NCI-H2107 treated with DMSO at 0.1 percent for 48 hours (cell line): ENCODE results near the gene BCL3.

Source experiments
- DNase-seq: peaks from one replicate; lab custom pipeline; 2025; ENCODE audit not compliant: unreplicated experiment; lab: John Stamatoyannopoulos, UW

Gene BCL3

GRCh38 chr19:44785271-44785670, 36.8 kb downstream of the BCL3 start:
- no peak for DNase-seq

DNA sequence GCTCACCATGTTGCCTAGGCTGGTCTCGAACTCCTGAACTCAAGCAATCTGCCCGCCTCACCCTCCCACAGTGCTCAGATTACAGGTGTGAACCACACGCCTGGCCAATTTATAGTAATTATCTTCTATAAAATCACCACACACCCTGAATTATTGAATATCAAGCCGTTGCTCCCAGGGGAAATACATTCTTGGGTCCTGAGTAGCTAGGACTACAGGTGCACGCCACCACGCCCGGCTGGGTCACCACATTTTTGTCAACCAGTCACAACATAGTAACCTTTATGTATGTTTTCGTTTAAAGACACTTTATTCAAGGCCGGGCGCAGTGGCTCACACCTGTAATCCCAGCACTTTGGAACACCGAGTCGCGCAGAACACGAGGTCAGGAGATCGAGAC, 37.5 kb downstream of the BCL3 start:
- no peak for DNase-seq

DNA sequence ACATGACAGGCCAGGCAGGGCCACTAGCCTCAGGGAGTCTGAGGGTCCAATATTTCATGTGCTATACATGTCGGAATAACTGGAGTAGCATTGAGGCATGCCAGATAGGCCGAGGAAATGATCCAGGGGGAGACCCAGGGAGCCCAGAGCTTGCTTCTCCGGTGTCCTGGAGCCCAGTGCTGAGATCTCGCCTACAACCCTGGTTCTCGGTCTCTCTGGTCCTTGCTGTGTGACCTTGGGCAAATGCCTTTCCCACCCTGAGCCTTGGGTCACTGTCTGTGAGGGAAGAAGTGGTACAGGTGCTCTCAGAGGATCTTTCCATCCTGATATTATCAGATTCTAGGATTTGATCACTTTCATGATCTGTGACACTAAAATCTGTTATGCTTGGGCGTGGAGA, 40.5 kb downstream of the BCL3 start:
- no peak for DNase-seq

GRCh38 chr19:44789943-44790483, 41.5 kb downstream of the BCL3 start:
- DNase-seq, result no peak

DNA sequence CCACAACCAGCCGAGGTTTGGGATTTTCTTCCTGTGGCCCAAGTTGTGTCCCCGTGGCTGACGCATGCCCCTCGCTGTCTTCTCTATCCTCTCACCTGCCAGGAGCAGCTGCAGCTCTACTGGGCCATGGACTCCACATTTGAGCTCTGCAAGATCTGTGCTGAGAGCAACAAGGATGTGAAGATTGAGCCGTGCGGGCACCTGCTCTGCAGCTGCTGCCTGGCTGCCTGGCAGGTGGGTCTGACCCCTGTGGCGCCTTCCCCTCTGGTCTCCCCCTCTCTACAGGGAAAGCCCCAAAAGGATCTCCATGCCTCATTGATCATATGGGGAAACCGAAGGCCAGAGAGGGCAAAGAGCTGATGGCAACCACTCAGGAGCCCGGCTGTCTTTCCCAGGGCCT, 43.8 kb downstream of the BCL3 start:
- peak; percentile 83 for DNase-seq

DNA sequence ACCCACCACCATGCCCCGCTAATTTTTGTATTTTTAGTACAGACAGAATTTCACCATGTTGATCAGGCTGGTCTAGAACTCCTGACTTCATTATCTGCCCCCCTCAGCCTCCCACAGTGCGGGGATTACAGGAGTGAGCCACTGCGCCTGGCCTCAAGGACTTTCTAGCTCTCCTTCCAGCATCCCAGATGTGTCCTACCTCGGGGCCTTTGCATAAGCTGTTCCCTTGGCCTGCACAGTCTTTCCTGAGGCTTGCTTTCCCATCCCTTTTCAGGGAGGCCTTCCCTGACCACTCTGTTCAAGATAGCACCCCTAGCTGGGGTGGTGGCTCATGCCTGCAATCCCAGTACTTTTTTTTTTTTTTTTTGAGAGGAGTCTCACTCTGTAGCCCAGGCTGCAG, 46.1 kb downstream of the BCL3 start:
- no peak for DNase-seq

DNA sequence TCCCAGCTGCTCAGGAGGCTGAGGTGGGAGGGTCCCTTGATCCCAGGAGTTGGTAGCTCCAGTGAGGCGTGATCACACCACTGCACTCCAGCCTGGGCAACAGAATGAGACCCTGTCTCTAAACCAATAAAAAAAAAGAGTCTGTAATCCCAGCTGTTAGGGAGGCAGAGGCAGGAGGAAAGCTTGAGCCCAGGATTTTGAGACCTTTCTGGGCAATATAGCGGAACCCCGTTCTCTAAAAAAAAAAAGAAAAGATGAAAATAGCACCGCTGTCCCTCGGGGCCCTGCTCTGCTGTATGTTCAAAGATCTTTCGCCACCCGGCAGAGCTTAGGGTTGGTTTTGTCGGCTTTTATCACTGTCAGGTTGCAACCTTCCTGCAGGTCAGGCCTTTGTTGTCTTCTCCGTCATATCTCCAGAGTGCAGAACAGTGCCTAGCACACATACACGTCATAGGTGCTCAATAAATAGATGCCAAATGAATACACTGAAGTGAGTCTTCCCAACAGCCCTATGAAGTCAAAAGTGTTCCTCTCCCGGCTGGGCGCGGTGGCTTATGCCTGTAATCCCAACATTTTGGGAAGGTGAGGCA, 47.0 kb downstream of the BCL3 start:
- DNase-seq, result no peak

DNA sequence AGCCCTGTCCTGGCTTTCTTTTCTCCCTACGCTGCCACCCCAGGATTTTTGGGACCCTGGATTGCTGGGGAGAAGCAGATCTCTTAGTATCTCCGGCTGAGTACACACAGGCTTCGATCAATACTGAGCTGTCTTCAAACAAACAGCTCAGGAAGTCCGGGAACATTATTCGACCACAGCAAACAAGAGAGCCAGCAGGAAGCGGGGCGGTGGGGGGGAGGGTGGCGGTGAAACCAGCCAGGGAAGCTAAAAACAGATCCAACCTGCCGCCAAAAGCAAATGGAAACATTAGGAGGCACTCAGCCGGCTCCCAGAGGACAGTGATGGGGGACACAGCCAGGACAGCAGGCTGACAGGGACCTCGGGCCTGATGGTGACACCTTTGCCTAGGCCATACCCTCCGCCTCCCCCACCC, 48.2 kb downstream of the BCL3 start:
- peak; percentile 61 for DNase-seq

GRCh38 chr19:44799627-44800346, 51.3 kb downstream of the BCL3 start:
- DNase-seq, result no peak

DNA sequence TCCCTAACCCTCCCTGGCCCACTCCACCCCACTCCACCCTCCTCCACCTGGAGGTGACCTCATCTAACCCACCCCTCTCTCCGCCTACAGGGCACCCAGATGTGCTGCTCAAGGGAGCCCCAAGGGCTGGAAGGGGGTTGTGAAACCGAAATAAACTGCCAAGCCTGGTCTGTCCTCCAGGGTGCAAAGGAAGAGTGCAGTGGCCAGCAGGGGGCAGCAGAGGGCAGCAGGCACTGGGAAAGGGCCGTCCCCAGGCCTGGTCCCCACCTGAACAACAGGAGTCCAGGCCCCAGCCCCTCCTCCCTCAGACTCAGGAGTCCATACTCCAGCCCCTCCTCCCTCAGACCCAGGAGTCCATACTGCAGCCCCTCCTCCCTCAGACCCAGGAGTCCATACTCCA, 52.0 kb downstream of the BCL3 start:
- peak; percentile 46 for DNase-seq

DNA sequence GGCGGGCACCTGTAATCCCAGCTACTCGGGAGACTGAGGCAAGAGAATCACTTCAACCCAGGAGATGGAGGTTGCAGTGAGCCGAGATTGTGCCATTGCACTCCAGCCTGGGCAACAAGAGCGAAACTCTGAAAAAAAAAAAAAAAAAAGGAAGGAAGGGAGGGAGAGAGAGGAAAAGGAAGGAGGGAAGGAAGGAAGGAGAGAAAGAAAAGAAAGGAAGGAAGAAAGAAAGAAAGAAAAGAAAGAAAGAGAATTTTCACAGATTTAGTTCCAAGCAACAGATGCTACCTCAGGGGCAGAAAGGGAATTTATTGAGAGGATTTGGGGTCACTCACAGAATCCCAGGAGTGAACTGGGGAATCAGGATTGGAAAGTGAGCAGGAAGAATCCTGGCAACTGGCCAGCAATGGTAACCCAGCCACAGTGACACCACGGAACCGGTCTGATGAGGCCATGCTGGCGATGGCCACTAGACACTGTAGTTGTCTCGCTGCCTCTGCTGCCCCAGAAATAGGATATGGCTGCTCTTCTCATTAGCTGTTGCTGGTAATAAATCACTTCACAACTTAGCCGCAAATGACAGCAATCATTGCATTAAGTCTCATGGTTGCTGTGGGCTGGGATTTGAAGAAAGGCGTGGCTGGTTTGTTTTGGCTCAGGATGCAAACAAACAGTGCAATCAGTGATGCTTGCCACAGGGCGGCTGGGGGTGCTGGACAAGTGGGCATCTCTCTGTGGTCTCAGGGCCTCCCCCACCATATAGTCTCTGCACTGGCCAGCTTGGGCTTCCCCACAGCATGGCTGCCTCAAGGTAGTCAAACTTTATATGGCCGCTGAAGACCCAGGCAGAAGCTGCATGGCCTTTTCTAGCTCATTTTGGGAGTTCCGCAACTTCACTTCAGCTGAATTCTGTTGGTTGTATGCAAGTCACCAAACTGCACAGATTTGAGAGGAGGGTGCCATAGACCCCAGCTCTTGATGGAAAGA, 55.2 kb downstream of the BCL3 start:
- no peak for DNase-seq

DNA sequence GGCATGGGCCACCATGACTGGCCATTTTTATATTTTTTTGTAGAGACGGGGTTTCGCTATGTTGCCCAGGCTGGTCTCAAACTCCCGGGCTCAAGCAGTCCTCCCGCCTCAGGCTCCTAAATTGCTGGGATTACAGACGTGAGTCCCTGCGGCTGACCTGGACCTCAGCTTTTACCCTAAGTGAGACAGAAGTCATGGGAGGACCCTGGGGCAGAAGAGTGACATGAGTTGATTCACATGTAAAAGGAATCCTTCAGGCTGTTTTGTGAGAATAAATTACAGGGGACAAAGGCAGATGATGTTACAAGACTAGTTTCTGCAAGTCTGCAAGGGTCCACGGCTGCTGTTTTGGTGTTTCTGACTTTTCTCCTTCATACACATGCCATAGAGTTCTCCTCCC, 57.8 kb downstream of the BCL3 start:
- DNase-seq, result no peak

- peak; percentile 40 for DNase-seq
These were observed 58.7 kb downstream of the BCL3 start for GRCh38 chr19:44807162-44807561.

DNA sequence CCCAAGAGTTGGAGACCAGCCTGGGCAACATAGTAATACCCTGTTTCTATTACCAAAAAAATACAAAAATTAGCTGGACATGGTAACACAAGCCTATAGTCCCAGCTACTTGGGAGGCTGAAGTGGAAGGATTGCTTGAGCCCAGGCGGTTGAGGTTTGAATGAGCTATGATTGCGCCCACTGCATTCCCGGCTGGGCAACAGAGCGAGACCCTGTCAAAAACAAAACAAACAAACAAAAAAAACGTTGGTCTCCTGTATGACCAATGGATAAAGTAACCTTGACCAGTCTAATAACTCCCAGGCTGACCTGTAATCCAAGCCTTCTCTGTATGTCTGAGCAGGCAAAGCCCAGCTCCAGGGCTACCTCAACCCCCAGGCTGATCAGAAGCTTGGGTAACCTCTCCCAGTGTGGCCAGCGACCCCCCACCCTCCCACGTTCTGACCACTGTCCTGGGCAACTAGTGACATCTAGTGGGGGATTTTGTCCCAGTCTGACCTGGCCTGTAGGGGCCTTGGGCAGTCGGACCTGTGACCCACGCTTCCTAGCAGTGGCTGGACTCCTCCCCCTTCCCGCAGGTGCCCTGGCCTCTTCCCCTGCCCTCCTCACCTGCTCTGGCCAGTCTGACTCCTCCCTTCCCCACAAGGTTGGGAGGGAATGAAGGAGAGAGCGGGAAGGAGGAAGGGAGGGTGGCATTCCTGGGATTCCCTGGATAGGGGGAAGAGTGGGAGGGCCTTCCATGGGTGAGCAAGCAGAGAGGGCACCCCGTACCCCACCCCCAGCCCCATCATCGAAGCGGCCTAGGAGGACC, 59.3 kb downstream of the BCL3 start:
- no peak for DNase-seq

GRCh38 chr19:44808463-44809371, 60.2 kb downstream of the BCL3 start, which contains the start of gene BCAM:
TSS of gene BCAM (plus strand) at chr19:44809103. CDS start at chr19:44809125, 22 bp downstream.
- DNase-seq, result no peak
